Epithelial cell of proximal tubule (primary cell): ENCODE data around the gene ACTRT2. TPM values are rescaled to one million over a fixed set of nuclear protein-coding genes. Genes with fewer than 3 reads are reported as not detected.

ENCODE experiments used
- DNase-seq: peaks from one replicate; pipeline ENCODE4 v3.0.0-alpha.2; 2011; ENCODE audit warnings: low read depth
- H3K4me3 ChIP-seq: 2 replicates; pipeline ENCODE4 v1.5.1; 2011; ENCODE audit warnings: low read depth, mild to moderate bottlenecking, low read length
- total RNA-seq: library from RNA; depleted of rRNA; stranded (reverse); fragments of >200 nt; gene quantifications from 2 replicates; pipeline ENCODE4 v1.2.3, GENCODE V29; 2015
- TF ChIP-seq, protein P1 (sequence below): conservative IDR thresholded peaks from 2 replicates; pipeline ENCODE4 v1.5.1; 2012; ENCODE audit warnings: low read depth, mild to moderate bottlenecking, low read length

The ACTRT2 gene
- total RNA-seq, 1 donor from 2014 or later = not detected

DNA sequence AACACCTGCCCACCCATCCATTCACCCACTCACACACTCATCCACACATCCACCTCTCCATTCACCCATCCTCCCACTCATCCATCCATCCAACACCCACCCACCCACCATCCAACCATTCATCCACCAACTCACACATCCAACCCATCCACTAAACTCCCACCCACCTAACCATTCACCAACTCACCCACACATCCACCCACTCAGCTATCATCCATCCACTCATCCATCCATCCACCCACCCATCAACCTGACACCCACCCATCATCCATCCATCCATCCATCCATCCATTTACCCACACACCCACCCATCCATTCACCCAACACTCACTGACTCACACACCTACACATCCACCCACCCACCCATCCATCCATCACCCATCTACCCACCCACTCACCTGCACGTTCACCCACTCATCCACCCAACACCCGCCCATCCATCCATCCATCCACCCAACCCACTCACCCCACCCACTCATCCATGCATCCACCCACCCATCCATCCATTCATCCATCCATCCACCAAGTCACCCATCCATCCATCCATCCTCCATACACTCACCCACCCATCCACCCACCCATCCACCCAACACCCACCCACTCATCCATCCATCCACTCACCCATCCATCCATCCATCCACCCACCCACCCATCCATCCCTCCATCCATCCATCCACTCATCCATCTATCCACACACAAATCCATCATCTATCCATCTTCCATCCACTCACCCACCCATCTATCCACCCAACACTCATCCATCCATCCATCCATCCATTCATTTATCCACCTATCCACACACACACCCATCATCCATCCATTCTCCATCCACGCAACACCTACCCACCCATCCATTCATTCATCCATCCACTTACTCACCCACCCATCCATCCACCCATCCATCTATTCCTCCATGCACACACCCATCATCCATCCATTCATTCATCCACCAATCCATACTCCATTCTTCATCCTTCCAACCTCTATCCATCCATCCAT is 30.3 kb downstream of the ACTRT2 start:
- TF ChIP-seq, protein P1, sequence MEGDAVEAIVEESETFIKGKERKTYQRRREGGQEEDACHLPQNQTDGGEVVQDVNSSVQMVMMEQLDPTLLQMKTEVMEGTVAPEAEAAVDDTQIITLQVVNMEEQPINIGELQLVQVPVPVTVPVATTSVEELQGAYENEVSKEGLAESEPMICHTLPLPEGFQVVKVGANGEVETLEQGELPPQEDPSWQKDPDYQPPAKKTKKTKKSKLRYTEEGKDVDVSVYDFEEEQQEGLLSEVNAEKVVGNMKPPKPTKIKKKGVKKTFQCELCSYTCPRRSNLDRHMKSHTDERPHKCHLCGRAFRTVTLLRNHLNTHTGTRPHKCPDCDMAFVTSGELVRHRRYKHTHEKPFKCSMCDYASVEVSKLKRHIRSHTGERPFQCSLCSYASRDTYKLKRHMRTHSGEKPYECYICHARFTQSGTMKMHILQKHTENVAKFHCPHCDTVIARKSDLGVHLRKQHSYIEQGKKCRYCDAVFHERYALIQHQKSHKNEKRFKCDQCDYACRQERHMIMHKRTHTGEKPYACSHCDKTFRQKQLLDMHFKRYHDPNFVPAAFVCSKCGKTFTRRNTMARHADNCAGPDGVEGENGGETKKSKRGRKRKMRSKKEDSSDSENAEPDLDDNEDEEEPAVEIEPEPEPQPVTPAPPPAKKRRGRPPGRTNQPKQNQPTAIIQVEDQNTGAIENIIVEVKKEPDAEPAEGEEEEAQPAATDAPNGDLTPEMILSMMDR = no peak
- no peak overlapping the region for H3K4me3 ChIP-seq
- DNase-seq = no peak

DNA sequence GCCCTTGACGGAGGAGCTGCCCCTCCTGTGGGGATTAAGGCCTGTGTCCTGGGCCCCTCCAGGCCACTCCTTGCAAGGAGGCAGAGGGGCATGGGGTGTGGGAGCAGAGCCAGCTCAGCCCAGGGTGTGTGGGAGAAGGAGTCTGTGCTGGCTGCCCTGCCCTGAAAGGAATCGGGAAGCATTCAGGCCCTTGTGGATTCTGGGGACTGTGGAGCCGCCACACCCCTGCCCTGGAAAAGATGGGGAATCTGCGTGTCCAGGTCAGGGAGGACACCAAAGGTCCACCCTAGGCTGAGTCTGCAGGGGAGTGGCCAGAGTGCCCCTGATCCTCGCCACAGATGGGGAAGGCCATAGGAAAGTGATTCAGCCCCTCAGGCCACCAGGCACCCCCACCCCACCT is 31.2 kb downstream of the ACTRT2 start:
- DNase-seq = no peak
- TF ChIP-seq, protein P1 = no peak
- no peak overlapping the region for H3K4me3 ChIP-seq

DNA sequence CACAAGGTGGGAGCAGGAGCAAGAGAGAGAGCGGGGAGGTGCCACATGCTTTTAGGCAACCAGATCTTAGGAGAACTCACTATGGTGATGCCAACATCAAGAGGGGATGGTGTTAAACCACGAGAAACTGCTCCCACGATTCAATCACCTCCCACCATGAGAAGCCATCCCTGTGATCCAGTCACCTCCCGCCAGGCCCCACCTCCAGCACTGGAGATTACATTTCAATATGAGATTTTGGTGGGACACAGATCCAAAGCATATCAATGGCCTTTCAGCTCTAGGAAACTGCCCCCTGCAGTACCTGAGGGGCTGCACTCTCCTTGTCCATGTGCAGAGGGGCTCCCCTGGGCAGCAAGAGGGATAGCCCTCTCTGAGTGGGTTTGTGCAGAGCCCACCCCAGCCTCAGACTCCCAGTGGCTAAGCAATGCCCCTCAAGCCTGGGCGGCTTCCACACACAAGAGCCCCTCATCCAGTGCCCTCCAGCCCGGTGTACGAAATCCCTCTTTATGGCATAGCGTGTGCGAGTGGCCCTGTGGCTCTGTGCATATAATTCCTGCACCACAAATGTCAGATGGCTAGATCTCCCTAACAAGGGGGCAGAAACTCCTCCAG is 32.2 kb downstream of the ACTRT2 start:
- TF ChIP-seq, protein P1 = no peak
- no peak overlapping the region for H3K4me3 ChIP-seq
- DNase-seq = no peak

DNA sequence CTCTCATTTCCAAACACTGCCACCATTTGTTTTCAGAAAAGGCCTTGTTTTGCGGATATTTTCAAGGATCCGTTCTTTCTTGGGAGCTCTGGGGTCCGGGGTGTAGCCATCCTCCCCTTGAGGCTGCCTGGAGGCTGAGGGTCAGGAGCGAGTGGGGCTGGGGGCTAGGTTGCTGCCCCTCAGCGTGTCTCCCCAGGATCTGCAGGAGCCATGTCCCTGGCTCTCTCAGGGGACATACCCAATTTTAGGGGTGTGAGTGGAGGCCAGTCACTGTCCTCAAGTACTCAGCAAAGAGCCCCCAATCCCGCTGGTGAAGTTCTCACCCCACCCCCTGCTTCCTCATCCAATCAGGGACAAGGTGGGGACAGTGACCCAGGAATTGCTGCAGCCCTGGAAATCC is 32.7 kb downstream of the ACTRT2 start:
- no peak overlapping the region for H3K4me3 ChIP-seq
- no peak for DNase-seq
- TF ChIP-seq, protein P1 = no peak

DNA sequence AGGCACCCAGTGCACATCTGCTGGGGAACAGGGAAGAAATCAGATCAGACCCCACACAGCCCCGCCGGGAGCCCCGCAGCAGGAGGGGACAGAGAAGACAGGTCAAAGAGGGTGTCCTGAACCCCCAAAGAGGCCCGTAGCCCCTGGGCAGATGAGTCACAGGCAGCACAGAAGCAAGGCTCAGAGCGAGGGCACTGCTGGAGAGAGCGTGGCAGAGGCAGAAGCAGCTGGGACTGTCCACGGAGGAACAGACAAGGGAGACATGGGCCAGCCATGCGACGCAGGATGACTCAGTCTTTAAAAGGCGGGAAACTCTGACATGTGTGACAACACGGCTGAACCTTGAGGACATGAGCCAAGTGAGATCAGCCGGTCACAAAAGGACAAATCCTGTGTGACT is 33.2 kb downstream of the ACTRT2 start:
- DNase-seq = no peak
- TF ChIP-seq, protein P1 = no peak
- no peak overlapping the region for H3K4me3 ChIP-seq

DNA sequence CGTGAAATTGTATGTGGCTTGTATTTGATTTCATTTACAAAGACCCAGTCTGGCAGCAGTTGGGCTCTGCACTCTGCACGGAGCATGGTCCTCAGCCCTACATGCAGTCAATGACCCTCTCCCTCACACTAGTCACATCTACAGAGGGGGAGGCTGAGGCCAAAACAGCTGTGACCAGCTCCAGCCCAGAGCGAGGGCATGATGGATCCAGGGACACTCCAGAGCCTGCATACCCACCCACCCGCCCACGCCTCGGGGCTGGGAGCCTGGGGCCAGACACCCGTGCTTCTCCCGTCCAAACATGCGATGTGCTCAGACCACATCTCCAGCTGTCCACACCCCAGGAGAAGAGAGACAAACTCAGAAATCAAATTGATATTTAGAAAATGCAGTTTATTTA is 33.8 kb downstream of the ACTRT2 start:
- DNase-seq = no peak
- H3K4me3 ChIP-seq = no peak overlapping the region
- TF ChIP-seq, protein P1 = no peak
